Peyer's patch (tissue), 4 donors: ENCODE measurements around the gene SPIC.

Source experiments
- POLR2A ChIP-seq, 2 donors: fragments of 450-650 bp; IDR thresholded peaks; one replicate each; pipeline ENCODE4 v1.5.1; 2017; ENCODE audit warnings: antibody characterized with exemption in 2 of 2, mild to moderate bottlenecking in 2 of 2, moderate library complexity in 2 of 2
- TF ChIP-seq, protein P1 (sequence below), 6 experiments: fragments of 450-650 bp in 4 of 6; fragments of 200-600 bp in 2 of 6; sonication (generic) in 1 of 6; IDR thresholded peaks; one replicate each; pipeline ENCODE4 v1.5.1; 2017 to 2019; ENCODE audit warnings: antibody characterized with exemption in 6 of 6, mild to moderate bottlenecking in 3 of 6, moderate library complexity in 1 of 6

DNA sequence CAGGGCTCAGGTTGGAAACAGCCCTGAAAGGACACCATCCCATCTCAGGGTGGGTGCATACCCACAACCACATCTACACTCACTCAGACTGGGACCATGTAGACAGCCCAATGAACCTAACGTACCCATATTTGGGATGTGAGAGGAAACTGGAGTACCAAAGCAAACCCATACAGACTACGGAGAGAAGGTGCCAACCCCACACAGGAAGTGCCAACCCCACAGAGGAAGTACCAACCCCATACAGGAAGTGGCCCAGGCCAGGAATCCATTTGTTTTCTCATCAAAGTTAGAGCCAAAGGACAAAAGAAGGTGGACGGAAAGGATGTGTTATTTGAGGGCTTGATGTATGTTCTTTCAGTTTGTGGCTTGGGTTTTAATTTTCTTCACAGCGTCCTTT, 19.5 kb upstream of the SPIC start:
- TF ChIP-seq, protein P1, sequence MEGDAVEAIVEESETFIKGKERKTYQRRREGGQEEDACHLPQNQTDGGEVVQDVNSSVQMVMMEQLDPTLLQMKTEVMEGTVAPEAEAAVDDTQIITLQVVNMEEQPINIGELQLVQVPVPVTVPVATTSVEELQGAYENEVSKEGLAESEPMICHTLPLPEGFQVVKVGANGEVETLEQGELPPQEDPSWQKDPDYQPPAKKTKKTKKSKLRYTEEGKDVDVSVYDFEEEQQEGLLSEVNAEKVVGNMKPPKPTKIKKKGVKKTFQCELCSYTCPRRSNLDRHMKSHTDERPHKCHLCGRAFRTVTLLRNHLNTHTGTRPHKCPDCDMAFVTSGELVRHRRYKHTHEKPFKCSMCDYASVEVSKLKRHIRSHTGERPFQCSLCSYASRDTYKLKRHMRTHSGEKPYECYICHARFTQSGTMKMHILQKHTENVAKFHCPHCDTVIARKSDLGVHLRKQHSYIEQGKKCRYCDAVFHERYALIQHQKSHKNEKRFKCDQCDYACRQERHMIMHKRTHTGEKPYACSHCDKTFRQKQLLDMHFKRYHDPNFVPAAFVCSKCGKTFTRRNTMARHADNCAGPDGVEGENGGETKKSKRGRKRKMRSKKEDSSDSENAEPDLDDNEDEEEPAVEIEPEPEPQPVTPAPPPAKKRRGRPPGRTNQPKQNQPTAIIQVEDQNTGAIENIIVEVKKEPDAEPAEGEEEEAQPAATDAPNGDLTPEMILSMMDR (IDR thresholded peaks at IDR 0.05): no peak
- TF ChIP-seq POLR2A (IDR thresholded peaks at IDR 0.05): no peak
